WTC11 (cell line): ENCODE measurements around the gene ITCH.

Experiments used
- JAZF1 ChIP-seq: fragments of 250-450 bp; sonication (Bioruptor Pico); IDR thresholded peaks from 2 replicates; pipeline ENCODE4 v1.9.0; 2021; ENCODE audit warnings: moderate library complexity, mild to moderate bottlenecking, inconsistent platforms
- JUN ChIP-seq: sonication (generic); formaldehyde crosslinking; IDR thresholded peaks from 2 replicates; pipeline ENCODE4 v1.8.0; 2023; ENCODE audit warnings: mild to moderate bottlenecking, missing genetic modification reagents
- ZNF416 ChIP-seq: fragments of 250-450 bp; sonication (Bioruptor Pico); IDR thresholded peaks from 2 replicates; pipeline ENCODE4 v1.9.0; 2021; ENCODE audit warnings: mild to moderate bottlenecking, inconsistent platforms
- TF ChIP-seq, protein P1 (sequence below): fragments of 200-600 bp; IDR thresholded peaks from 2 replicates; pipeline ENCODE4 v1.8.0; 2022; ENCODE audit warnings: antibody characterized with exemption

DNA sequence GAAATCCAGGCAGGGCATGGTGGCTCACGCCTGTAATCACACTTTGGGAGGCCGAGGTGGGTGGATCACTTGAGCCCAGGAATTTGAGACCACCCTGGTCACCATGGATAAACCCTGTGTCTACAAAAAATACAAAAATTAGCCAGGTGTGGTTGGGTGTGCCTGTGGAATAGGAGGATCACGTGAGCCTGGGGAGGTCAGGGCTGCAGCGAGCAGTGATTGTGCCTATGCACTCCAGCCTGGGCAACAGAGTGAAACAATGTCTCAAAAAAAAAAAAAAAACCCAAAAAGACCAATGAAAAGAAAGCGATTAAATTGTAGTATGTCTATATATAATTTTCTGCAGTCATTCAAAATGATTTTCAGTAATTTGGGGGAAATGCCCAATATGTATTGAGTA is 70.3 kb downstream of the ITCH start:
- TF ChIP-seq, protein P1, sequence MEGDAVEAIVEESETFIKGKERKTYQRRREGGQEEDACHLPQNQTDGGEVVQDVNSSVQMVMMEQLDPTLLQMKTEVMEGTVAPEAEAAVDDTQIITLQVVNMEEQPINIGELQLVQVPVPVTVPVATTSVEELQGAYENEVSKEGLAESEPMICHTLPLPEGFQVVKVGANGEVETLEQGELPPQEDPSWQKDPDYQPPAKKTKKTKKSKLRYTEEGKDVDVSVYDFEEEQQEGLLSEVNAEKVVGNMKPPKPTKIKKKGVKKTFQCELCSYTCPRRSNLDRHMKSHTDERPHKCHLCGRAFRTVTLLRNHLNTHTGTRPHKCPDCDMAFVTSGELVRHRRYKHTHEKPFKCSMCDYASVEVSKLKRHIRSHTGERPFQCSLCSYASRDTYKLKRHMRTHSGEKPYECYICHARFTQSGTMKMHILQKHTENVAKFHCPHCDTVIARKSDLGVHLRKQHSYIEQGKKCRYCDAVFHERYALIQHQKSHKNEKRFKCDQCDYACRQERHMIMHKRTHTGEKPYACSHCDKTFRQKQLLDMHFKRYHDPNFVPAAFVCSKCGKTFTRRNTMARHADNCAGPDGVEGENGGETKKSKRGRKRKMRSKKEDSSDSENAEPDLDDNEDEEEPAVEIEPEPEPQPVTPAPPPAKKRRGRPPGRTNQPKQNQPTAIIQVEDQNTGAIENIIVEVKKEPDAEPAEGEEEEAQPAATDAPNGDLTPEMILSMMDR = no peak
- TF ChIP-seq JUN (CRISPR knock-in tag) = no peak
- TF ChIP-seq JAZF1 (CRISPR knock-in tag) = no peak
- no peak for TF ChIP-seq ZNF416
